ENCODE measurements around the gene GNAZ.

The GNAZ gene

GRCh38 chr22:23058063-23058462 lies 12.3 kb upstream of the GNAZ start:
- Histone ChIP-seq H3K36me3 (ENCODE audit: control insufficient read depth, insufficient read depth, low read length) (no peaks in the 10 kb centered on the region), H3K27me3 (replicated peaks; ENCODE audit: control insufficient read depth, insufficient read depth, low read length) (no peaks in the 10 kb centered on the region), H3K4me3 (replicated peaks; ENCODE audit: low read depth, low read length) (no peak overlapping the region)
- DNase-seq (ENCODE audit: extremely low read depth, insufficient read length): no peak
- TF ChIP-seq CTCF (IDR thresholded peaks at IDR 0.05; ENCODE audit: insufficient read depth, low read length, poor library complexity, severe bottlenecking): no peak

GRCh38 chr22:23058481-23059283 lies 11.6 kb upstream of the GNAZ start:
- Histone ChIP-seq H3K4me3 (replicated peaks; ENCODE audit: low read depth, low read length) (no peak overlapping the region), H3K36me3 (ENCODE audit: control insufficient read depth, insufficient read depth, low read length) (no peaks in the 10 kb centered on the region), H3K27me3 (replicated peaks; ENCODE audit: control insufficient read depth, insufficient read depth, low read length) (no peaks in the 10 kb centered on the region)
- no peak for TF ChIP-seq CTCF (IDR thresholded peaks at IDR 0.05; ENCODE audit: insufficient read depth, low read length, poor library complexity, severe bottlenecking)
- no peak for DNase-seq (ENCODE audit: extremely low read depth, insufficient read length)

GRCh38 chr22:23059284-23059948 lies 10.9 kb upstream of the GNAZ start:
- TF ChIP-seq CTCF (IDR thresholded peaks at IDR 0.05; ENCODE audit: insufficient read depth, low read length, poor library complexity, severe bottlenecking): no peak
- H3K27me3 ChIP-seq (replicated peaks; ENCODE audit: control insufficient read depth, insufficient read depth, low read length): no peaks in the 10 kb centered on the region
- no peak overlapping the region for H3K4me3 ChIP-seq (replicated peaks; ENCODE audit: low read depth, low read length)
- no peak for DNase-seq (ENCODE audit: extremely low read depth, insufficient read length)
- no peaks in the 10 kb centered on the region for H3K36me3 ChIP-seq (ENCODE audit: control insufficient read depth, insufficient read depth, low read length)

- no peak for TF ChIP-seq CTCF (IDR thresholded peaks at IDR 0.05; ENCODE audit: insufficient read depth, low read length, poor library complexity, severe bottlenecking)
- Histone ChIP-seq H3K27me3 (replicated peaks; ENCODE audit: control insufficient read depth, insufficient read depth, low read length) (no peaks in the 10 kb centered on the region), H3K36me3 (ENCODE audit: control insufficient read depth, insufficient read depth, low read length) (no peaks in the 10 kb centered on the region), H3K4me3 (replicated peaks; ENCODE audit: low read depth, low read length) (no peak overlapping the region)
- DNase-seq (ENCODE audit: extremely low read depth, insufficient read length): no peak
Observed at GRCh38 chr22:23060612-23061400, 9.5 kb upstream of the GNAZ start.

- no peak overlapping the region for H3K4me3 ChIP-seq (replicated peaks; ENCODE audit: low read depth, low read length)
- no peaks in the 10 kb centered on the region for H3K27me3 ChIP-seq (replicated peaks; ENCODE audit: control insufficient read depth, insufficient read depth, low read length)
- H3K36me3 ChIP-seq (ENCODE audit: control insufficient read depth, insufficient read depth, low read length): no peaks in the 10 kb centered on the region
- no peak for DNase-seq (ENCODE audit: extremely low read depth, insufficient read length)
- TF ChIP-seq CTCF (IDR thresholded peaks at IDR 0.05; ENCODE audit: insufficient read depth, low read length, poor library complexity, severe bottlenecking): no peak
Observed at GRCh38 chr22:23061471-23062280, 8.6 kb upstream of the GNAZ start.
